ENCODE data around the gene ZNF586.

DNA sequence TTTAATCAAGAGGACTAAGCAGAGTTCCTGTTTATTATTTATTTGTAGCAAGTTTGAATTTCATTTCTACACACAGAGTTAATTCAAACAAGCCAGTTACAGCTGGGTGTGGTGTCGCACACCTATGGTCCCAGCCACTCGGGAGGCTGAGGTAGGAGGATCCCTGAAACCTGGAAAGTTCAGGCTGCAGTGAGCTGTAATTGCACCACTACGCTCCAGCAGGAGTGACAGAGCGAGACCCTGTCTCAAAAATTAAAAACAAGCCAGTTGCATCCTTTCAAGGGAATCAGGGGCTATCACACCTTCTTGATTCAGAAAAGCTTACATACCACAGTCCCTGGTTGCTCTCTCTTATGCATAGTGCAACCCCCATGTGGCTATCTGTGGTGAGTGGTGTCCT lies 19.8 kb downstream of the ZNF586 start:
- TF ChIP-seq, protein P1, sequence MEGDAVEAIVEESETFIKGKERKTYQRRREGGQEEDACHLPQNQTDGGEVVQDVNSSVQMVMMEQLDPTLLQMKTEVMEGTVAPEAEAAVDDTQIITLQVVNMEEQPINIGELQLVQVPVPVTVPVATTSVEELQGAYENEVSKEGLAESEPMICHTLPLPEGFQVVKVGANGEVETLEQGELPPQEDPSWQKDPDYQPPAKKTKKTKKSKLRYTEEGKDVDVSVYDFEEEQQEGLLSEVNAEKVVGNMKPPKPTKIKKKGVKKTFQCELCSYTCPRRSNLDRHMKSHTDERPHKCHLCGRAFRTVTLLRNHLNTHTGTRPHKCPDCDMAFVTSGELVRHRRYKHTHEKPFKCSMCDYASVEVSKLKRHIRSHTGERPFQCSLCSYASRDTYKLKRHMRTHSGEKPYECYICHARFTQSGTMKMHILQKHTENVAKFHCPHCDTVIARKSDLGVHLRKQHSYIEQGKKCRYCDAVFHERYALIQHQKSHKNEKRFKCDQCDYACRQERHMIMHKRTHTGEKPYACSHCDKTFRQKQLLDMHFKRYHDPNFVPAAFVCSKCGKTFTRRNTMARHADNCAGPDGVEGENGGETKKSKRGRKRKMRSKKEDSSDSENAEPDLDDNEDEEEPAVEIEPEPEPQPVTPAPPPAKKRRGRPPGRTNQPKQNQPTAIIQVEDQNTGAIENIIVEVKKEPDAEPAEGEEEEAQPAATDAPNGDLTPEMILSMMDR (IDR thresholded peaks at IDR 0.05) = no peak
- no peak for TF ChIP-seq EP300 (IDR thresholded peaks at IDR 0.05)
